ENCODE results near the gene ELF2. TPM values are rescaled to one million over a fixed set of nuclear protein-coding genes. Genes with fewer than 3 reads are reported as not detected.
"Not testable (repeated sequence)": the region's sequence is repeated elsewhere in the genome, so short reads cannot be mapped to it uniquely, and the experiment has no call there.

Gene ELF2
- total RNA-seq, 2 donors from 2014 or later, result 39.7 to 46.2 TPM

DNA sequence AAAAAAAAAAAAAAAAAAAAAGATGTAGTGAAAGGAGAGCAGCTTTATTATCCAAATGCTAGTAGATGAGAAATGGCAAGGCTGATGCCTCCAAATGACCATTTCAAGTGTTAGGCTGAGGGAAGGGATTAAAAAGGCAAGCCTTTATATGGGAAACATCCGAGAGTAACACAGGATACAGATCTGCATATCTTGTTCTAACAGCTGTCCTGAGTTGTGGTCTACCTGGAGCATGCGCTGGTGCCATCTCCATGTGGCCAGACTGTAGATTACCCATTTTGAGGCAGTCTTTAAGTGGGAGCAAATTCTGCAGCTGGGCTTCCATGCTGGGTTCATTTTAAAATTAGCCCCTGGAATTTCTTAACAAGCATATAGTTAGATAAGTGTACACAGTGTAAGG lies 26.0 kb upstream of the ELF2 start:
- H3K4me1 Mint-ChIP-seq (ENCODE audit: low read depth in 2 of 2), result peaks cover 0 to 7% of the 10 kb centered on the region in 2 donors
- ATAC-seq (no peak), DNase-seq (ENCODE audit: low spot score) (no peak)
- no peaks in the 10 kb centered on the region for H3K9me3 Mint-ChIP-seq
- H3K27me3 Mint-ChIP-seq, result peaks cover 12 to 19% of the 10 kb centered on the region in 2 donors
- no peak overlapping the region for H3K27ac Mint-ChIP-seq
- no peaks in the 10 kb centered on the region for H3K36me3 Mint-ChIP-seq
- no peak overlapping the region for H3K4me3 Mint-ChIP-seq

- Mint-ChIP-seq H3K9me3 (no peaks in the 10 kb centered on the region), H3K4me3 (no peak overlapping the region), H3K4me1 (ENCODE audit: low read depth in 2 of 2) (no peaks in the 10 kb centered on the region), H3K27ac (no peak overlapping the region), H3K27me3 (peaks cover 18 to 19% of the 10 kb centered on the region in 2 donors), H3K36me3 (no peaks in the 10 kb centered on the region)
- ATAC-seq (no peak), DNase-seq (ENCODE audit: low spot score) (no peak)
These were observed 23.5 kb upstream of the ELF2 start for GRCh38 chr4:139200506-139200905.

DNA sequence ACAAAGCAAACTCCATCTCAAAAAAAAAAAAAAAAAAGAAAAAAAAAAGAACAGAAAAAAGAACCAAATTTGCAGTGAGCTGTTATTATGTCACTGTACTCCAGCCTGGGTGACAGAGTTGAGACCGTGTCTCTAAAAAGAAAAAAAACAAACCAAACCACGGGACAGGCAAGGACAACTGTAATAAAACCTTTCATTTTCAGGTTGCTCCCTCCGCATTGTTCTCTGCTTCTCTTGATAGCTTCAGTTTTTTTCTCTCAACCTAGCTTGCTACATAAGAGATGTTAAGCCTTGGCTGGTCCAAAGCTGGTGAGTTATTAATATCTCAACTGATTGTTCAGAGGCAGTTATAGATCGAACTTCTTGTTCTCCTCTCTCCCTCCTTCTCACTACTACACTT lies 23.1 kb upstream of the ELF2 start:
- DNase-seq (ENCODE audit: low spot score) (no peak), ATAC-seq (no peak)
- Mint-ChIP-seq H3K9me3 (no peaks in the 10 kb centered on the region), H3K4me1 (ENCODE audit: low read depth in 2 of 2) (no peaks in the 10 kb centered on the region), H3K36me3 (no peaks in the 10 kb centered on the region), H3K27ac (no peak overlapping the region), H3K4me3 (no peak overlapping the region), H3K27me3 (peaks cover 18 to 19% of the 10 kb centered on the region in 2 donors)

DNA sequence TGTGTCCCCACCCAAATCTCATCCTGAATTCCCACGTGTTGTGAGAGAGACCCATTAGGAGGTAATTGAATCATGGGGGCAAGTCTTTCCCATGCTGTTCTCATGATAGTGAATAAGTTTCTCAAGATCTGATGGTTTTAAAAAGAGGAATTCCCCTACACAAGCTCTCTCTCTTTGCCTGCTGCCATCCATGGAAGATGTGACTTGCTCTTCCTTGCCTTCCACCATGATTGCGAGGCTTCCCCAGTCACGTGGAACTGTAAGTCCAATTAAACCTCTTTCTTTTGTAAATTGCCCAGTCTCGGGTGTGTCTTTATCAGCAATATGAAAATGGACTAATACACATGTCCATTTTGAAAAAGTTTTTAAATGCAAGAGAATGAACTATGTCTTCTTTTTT lies 20.2 kb upstream of the ELF2 start:
- not testable (repeated sequence) for H3K9me3 Mint-ChIP-seq; H3K4me3 Mint-ChIP-seq; H3K27ac Mint-ChIP-seq; ATAC-seq; H3K4me1 Mint-ChIP-seq (ENCODE audit: low read depth in 2 of 2); DNase-seq (ENCODE audit: low spot score); H3K36me3 Mint-ChIP-seq
- peaks cover 19 to 20% of the 10 kb centered on the region in 2 donors for H3K27me3 Mint-ChIP-seq

- Mint-ChIP-seq H3K27me3 (peaks cover 19 to 20% of the 10 kb centered on the region in 2 donors), H3K9me3 (no peaks in the 10 kb centered on the region)
These were observed 19.4 kb upstream of the ELF2 start for GRCh38 chr4:139196462-139196861.

DNA sequence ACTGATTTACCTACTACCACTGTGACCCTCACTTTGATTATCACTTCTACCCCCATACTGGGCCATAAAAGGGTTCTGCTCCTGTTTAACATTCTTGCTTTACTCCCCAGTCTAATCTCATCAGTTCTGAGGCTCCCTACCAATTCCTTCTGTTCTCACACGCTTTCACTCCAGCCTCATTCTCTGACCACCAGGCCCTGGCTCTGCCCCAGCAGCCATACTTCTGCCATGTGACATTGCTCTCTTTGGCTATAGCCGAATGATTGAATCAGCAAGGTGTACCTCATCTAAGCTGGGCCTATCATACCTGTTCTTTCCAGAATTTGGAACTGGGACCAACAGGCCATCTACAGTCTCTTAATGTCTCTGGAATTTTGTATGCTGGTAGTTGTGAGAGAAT lies 14.4 kb upstream of the ELF2 start:
- peaks cover 0 to 7% of the 10 kb centered on the region in 2 donors for H3K27me3 Mint-ChIP-seq
- ATAC-seq, result no peak
- no peaks in the 10 kb centered on the region for H3K9me3 Mint-ChIP-seq

More at GRCh38 chr4:139196462-139196861, 19.4 kb upstream of the ELF2 start:
- ATAC-seq, result no peak
- Mint-ChIP-seq H3K4me1 (ENCODE audit: low read depth in 2 of 2) (no peaks in the 10 kb centered on the region), H3K36me3 (no peaks in the 10 kb centered on the region), H3K4me3 (no peak overlapping the region), H3K27ac (no peak overlapping the region)
- no peak for DNase-seq (ENCODE audit: low spot score)

DNA sequence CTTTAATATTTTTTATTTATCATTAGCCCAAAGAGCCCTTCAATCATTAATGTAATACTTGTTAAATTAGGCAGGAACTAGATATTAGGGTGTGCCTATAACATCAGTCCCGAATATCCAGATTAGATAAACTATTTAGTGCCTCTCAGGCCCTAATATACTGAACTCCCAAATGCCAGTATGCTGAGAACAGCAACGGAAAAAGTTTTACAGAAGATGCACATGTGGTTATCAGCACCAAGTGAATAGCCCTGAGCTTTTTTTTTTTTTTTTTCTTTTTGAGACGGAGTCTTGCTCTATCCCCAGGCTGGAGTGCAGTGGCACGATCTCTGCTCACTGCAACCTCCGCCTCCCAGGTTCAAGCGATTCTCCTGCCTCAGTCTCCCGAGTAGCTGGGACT lies 13.0 kb upstream of the ELF2 start:
- peaks cover 0 to 4% of the 10 kb centered on the region in 2 donors for H3K4me1 Mint-ChIP-seq (ENCODE audit: low read depth in 2 of 2)
- no peak overlapping the region for H3K4me3 Mint-ChIP-seq
- no peaks in the 10 kb centered on the region for H3K36me3 Mint-ChIP-seq
- no peaks in the 10 kb centered on the region for H3K9me3 Mint-ChIP-seq
- ATAC-seq (no peak), DNase-seq (ENCODE audit: low spot score) (no peak)
- H3K27ac Mint-ChIP-seq, result no peak overlapping the region
- peaks cover 0 to 9% of the 10 kb centered on the region in 2 donors for H3K27me3 Mint-ChIP-seq

More for the DNA sequence above, 14.4 kb upstream of the ELF2 start:
- Mint-ChIP-seq H3K36me3 (no peaks in the 10 kb centered on the region), H3K27ac (no peak overlapping the region), H3K4me3 (no peak overlapping the region), H3K4me1 (ENCODE audit: low read depth in 2 of 2) (peaks cover 0 to 4% of the 10 kb centered on the region in 2 donors)
- no peak for DNase-seq (ENCODE audit: low spot score)

DNA sequence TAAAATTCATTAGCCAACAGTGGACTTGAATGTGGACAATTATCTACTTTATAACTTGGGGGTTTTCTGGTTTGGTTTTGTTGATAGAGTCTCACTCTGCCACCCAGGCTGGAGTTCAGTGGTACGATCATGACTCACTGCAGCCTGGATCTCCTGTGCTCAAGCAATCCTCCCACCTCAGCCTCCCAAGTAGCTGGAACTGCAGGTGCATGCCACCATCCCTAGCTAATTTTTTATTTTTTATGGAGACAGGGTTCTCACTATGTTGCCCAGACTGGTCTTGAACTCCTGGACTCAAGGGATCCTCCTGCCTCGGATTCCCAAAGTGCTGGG lies 12.4 kb upstream of the ELF2 start:
- Mint-ChIP-seq H3K4me3 (no peak overlapping the region), H3K9me3 (no peaks in the 10 kb centered on the region)
- ATAC-seq, result no peak

DNA sequence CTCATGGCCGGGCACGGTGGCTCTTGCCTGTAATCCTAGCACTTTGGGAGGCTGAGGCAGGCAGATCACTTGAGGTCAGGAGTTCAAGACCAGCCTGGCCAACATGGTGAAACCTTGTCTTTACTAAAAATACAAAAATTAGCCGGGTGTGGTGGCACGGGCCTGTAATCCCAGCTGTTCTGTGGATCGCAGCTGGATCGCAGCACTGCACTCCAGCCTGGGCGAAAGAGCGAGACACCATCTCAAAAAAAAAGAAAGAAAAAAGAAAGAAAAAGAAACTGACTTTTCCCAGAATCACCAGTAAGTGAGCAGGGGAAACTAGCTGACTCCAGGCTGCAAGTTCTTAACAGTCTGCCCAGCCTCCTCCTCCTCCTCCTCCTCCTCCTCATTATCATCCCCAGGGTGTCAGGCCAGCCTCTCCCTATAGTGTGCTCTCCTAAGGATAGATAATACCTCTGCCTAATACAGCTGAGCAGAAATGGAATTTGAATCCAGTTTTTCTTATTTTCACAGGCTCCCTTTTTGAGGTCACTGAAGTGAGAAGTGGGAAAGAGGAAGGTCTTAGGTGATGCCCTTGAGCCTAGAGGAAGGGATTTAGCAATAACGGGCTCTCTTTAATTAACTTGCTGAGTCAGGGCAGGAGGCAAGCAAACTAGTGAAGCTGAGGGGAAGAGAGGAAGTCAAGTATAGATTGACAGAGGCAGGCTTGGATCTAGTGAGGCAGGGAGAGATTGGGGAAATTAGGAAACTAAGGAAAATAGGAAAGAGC lies 11.8 kb upstream of the ELF2 start:
- ATAC-seq (no peak), DNase-seq (ENCODE audit: low spot score) (no peak)
- Mint-ChIP-seq H3K27me3 (peaks cover 0 to 6% of the 10 kb centered on the region in 2 donors), H3K9me3 (no peaks in the 10 kb centered on the region), H3K27ac (no peak overlapping the region), H3K4me3 (no peak overlapping the region), H3K36me3 (no peaks in the 10 kb centered on the region), H3K4me1 (ENCODE audit: low read depth in 2 of 2) (peaks cover 0 to 4% of the 10 kb centered on the region in 2 donors)

More for the DNA sequence above, 12.4 kb upstream of the ELF2 start:
- Mint-ChIP-seq H3K27me3 (peaks cover 0 to 9% of the 10 kb centered on the region in 2 donors), H3K36me3 (no peaks in the 10 kb centered on the region), H3K27ac (no peak overlapping the region), H3K4me1 (ENCODE audit: low read depth in 2 of 2) (peaks cover 0 to 4% of the 10 kb centered on the region in 2 donors)
- DNase-seq (ENCODE audit: low spot score), result no peak

DNA sequence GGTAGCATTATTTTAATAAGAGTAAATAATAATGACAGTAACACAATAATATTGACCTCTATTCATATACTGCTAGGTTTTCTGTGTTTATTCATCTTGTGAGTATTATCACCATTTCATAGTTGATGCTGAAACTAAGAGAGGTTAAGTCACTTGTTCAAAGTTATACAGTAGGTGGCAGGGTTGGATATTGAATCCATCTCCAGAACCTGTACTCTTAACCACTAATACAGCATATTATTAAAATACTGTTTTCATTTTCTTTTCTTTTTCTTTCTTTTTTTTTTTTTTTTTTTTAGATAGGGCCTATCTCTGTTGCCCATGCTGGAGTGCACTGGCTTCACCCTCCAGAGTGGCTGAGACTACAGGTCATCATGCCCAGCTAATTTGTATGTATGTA lies 7.1 kb upstream of the ELF2 start:
- H3K36me3 Mint-ChIP-seq, result no peaks in the 10 kb centered on the region
- no peaks in the 10 kb centered on the region for H3K9me3 Mint-ChIP-seq
- no peak overlapping the region for H3K4me3 Mint-ChIP-seq
- DNase-seq (ENCODE audit: low spot score) (no peak), ATAC-seq (no peak)
- peaks cover 0 to 5% of the 10 kb centered on the region in 2 donors for H3K27me3 Mint-ChIP-seq
- H3K27ac Mint-ChIP-seq, result no peak overlapping the region
- H3K4me1 Mint-ChIP-seq (ENCODE audit: low read depth in 2 of 2), result peaks cover 0 to 3% of the 10 kb centered on the region in 2 donors

DNA sequence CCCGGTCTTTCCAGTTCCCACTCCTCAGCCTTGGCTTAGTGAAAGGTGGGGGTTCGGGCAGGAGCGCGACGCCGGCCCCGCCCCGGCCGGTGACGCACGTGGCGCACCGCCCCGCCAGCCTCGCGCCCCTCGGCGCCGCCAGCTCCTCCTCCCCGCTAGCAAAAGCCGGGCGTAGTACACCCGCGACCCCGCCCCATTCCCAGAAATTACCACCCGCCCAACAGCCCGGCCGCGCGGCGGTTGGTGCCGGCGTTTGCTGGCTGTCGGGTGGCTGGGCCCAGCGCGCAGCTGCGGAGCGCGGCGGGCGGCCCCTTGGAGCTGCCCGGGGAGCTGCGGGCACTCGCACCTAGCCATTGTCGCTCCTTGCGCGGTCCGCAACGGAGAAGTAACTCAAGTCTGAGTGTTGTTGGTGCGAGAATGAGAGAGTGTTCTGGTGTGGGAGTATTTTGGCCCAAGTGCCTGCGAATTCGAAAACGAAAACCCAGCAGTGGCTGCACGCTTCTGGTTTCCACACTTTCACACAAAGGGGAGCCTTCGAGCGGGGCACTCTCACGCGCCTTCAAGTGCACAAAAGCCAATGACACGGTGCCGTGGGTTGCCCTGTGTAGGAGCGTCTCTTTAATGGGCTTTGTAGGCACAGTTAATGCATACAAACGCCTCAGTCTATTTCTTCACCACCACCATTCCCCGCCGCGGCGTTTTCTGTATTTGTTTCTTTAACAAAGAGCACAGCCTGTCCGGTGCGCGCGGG lies 1.0 kb upstream of the ELF2 start:
- Mint-ChIP-seq H3K9me3 (no peaks in the 10 kb centered on the region), H3K4me3 (peak overlapping the region; percentile 90), H3K4me1 (ENCODE audit: low read depth in 2 of 2) (peaks cover 4 to 13% of the 10 kb centered on the region in 2 donors), H3K27ac (peak overlapping the region; percentile 54 to 68), H3K36me3 (no peaks in the 10 kb centered on the region), H3K27me3 (no peaks in the 10 kb centered on the region)
- ATAC-seq, result peak; percentile 88 to 91
- DNase-seq (ENCODE audit: low spot score), result peak; percentile 95

GRCh38 chr4:139176302-139177048 lies 543 bp downstream of the ELF2 start:
- Mint-ChIP-seq H3K27ac (peak overlapping the region; percentile 13 to 48), H3K27me3 (no peaks in the 10 kb centered on the region), H3K4me1 (ENCODE audit: low read depth in 2 of 2) (peaks cover 11 to 16% of the 10 kb centered on the region in 2 donors), H3K4me3 (peak overlapping the region; percentile 90), H3K9me3 (no peaks in the 10 kb centered on the region), H3K36me3 (no peaks in the 10 kb centered on the region)
- DNase-seq (ENCODE audit: low spot score) (peak; percentile 76), ATAC-seq (peak; percentile 31 to 50)

GRCh38 chr4:139175646-139176301 lies 1.2 kb downstream of the ELF2 start:
- ATAC-seq, result no peak
- peak overlapping the region; percentile 90 for H3K4me3 Mint-ChIP-seq
- no peaks in the 10 kb centered on the region for H3K27me3 Mint-ChIP-seq
- H3K4me1 Mint-ChIP-seq (ENCODE audit: low read depth in 2 of 2), result peaks cover 11 to 16% of the 10 kb centered on the region in 2 donors
- peak overlapping the region; percentile 13 to 48 for H3K27ac Mint-ChIP-seq
- H3K9me3 Mint-ChIP-seq, result no peaks in the 10 kb centered on the region
- no peaks in the 10 kb centered on the region for H3K36me3 Mint-ChIP-seq
- no peak for DNase-seq (ENCODE audit: low spot score)

All from natural killer cell treated with Interleukin-12 subunit alpha and Interleukin-12 subunit beta and Interleukin-15 and Interleukin-18, amount 100 ng/mL, for 72 hours (primary cell).